ENCODE results near the gene KLHL10. TPM values are rescaled to one million over a fixed set of nuclear protein-coding genes. Genes with fewer than 3 reads are reported as not detected.

The KLHL10 gene
- polyA plus RNA-seq, 1 donor, result 0.06 TPM

DNA sequence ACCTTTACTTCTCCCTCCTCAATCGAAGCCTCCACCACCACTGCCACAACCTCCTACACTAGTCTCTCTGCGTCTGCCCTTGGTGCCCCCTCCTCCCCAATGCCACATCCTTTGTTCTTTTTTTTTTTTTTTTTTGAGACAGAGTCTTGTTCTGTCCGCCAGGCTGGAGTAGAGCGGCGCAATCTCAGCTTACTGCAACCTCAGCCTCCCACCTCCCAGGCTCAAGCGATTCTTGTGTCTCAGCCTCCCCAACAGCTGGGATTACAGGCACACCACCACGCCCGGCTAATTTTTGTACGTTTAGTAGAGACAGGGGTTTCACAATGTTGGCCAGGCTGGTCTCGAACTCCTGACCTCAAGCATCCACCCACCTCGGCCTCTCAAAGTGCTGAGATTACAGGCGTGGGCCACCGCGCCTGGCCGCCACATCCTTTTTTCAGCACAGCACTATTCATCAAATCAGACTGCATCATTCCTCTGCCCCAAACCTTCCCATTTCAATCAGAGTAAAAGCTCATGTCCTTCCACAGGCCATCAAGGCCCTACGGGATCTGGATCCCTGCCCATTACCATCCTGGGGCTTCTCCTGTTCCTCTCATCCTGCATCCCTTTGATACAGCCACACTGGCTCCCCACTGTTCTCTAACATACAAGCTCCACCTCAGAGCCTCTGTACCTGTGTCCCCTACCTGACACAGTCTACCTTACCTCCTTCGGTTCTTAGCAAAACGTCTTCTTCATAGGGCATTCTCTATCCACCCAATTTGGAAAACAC is 25.6 kb downstream of the KLHL10 start:
- 67% methylated on average over 4 of the region's 18 CpGs for WGBS (ENCODE audit: insufficient coverage, low lambda C conversion rate)
- peak overlapping the region; percentile 100 for H3K4me3 ChIP-seq (ENCODE audit: low read length)

DNA sequence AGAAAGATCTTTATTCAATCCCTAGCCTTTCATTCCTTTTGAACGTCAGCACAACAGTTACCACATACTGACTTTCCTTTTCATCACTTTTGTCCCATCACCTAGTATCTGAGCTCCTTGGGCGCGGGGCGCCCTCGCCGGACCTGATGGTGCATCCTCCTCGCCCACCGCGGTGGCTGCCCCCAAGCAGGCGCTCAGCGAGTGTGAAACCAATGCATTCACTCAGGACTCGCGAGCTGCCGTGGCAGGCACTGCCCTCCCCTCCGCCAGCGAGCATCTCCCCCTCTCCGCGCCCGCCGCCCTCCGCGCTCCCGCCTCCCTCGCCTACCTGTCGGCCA is 26.8 kb downstream of the KLHL10 start:
- H3K4me1 ChIP-seq (ENCODE audit: control insufficient read depth, insufficient read depth, low read length), result peaks cover 12% of the 10 kb centered on the region
- no peaks in the 10 kb centered on the region for H3K9me3 ChIP-seq (ENCODE audit: control insufficient read depth, low read depth, low read length)
- peak in 1 of 2 donors; percentile 40 for DNase-seq
- peak overlapping the region; percentile 88 for H3K27ac ChIP-seq (ENCODE audit: low read length)
- H3K36me3 ChIP-seq (ENCODE audit: control insufficient read depth, insufficient read depth, low read length), result peaks cover 23% of the 10 kb centered on the region
- WGBS (ENCODE audit: insufficient coverage, low lambda C conversion rate), result no CpG with 5 or more reads among the region's 25 CpGs
- no peaks in the 10 kb centered on the region for H3K27me3 ChIP-seq (ENCODE audit: control insufficient read depth, insufficient read depth, low read length)
- peak overlapping the region; percentile 100 for H3K4me3 ChIP-seq (ENCODE audit: low read length)

More for the DNA sequence above, 25.6 kb downstream of the KLHL10 start:
- Histone ChIP-seq H3K4me1 (ENCODE audit: control insufficient read depth, insufficient read depth, low read length) (peaks cover 12% of the 10 kb centered on the region), H3K9me3 (ENCODE audit: control insufficient read depth, low read depth, low read length) (no peaks in the 10 kb centered on the region), H3K27ac (ENCODE audit: low read length) (no peak overlapping the region), H3K36me3 (ENCODE audit: control insufficient read depth, insufficient read depth, low read length) (peaks cover 14% of the 10 kb centered on the region), H3K27me3 (ENCODE audit: control insufficient read depth, insufficient read depth, low read length) (no peaks in the 10 kb centered on the region)
- no peak for DNase-seq

DNA sequence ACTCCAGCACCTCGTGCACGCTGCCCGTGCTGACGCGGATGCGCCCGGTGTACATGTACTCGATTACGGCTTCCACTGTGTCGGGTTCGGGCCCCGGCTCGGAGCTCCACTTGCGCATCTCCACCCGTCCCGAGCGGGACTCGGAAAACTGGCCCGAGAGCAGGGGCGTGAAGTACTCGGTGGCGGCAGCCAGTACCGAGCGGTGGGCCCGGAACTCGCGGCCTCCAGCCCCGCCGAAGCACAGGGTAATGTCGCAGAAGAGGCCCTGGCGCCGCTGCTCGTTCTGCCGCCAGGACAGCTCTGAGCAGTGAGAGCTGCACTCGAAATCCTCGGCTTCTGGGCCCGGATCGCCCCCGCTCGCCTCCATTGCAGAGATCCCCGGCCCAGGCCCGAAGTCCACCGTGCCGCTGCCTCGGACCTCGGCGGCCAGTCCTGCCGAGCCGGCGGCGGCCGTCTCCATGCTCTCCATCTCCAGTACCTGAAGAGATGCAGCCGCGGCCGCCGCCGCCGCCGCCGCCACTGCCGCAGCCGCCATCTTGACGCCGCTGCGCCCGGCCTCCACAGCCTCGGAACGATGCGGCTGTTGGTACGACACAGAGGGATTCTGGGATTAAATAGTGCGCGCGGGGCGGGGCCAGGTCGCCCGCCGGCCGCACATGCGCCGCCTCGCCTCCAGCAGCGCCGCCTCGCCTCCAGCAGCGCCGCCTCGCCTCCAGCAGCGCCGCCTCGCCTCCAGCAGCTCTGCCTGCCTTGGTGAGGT is 27.4 kb downstream of the KLHL10 start, which contains the start of gene KLHL11:
KLHL11 (minus strand) TSS at position 588 of the 760 bp plus-strand sequence; CDS start at position 535, 53 bp downstream.
- no peaks in the 10 kb centered on the region for H3K27me3 ChIP-seq (ENCODE audit: control insufficient read depth, insufficient read depth, low read length)
- peaks cover 29% of the 10 kb centered on the region for H3K36me3 ChIP-seq (ENCODE audit: control insufficient read depth, insufficient read depth, low read length)
- H3K27ac ChIP-seq (ENCODE audit: low read length), result peak within 1 kb of the TSS; percentile 88
- H3K4me3 ChIP-seq (ENCODE audit: low read length), result peak within 1 kb of the TSS; percentile 100
- no CpG with 5 or more reads among the region's 90 CpGs for WGBS (ENCODE audit: insufficient coverage, low lambda C conversion rate)
- H3K4me1 ChIP-seq (ENCODE audit: control insufficient read depth, insufficient read depth, low read length), result peaks cover 12% of the 10 kb centered on the region
- peak; percentile 91 to 95 for DNase-seq
- no peaks in the 10 kb centered on the region for H3K9me3 ChIP-seq (ENCODE audit: control insufficient read depth, low read depth, low read length)

DNA sequence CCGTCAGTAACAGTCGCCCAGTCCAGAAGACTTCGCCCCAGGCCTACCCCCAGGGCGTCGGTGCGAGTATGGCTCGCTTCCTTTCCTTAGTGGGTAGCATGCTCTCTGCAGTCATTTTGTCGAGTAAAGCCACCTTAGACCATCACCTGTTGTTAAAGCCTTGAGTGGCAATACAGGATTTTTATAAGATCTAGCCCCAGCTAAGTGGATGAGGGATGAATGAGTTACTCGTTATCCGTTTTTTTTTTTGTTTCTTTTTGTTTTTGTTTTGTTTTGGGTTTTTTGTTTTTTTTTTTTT is 27.9 kb downstream of the KLHL10 start:
- peak overlapping the region; percentile 65 for H3K27ac ChIP-seq (ENCODE audit: low read length)

DNA sequence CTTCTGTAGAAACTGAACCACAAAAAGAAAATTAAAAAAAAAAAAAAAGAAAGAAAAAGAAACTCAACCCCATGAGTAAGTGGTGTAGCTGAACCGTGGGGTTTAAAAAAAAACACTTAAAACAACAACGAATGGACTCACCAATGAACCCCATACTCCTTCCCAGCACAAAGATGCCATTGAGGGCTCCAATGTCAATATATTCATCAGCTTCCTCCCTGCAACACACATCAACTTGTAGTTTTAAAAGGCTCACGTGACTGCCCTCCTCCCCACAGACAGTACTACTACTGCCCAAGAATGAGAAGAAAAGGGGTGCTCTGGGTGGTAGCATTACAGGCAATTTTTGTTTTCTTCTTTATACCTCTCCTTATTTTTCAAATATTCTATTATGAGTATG is 30.9 kb downstream of the KLHL10 start:
- no CpG with 5 or more reads among the region's 3 CpGs for WGBS (ENCODE audit: insufficient coverage, low lambda C conversion rate)
- Histone ChIP-seq H3K4me1 (ENCODE audit: control insufficient read depth, insufficient read depth, low read length) (peaks cover 8% of the 10 kb centered on the region), H3K27me3 (ENCODE audit: control insufficient read depth, insufficient read depth, low read length) (no peaks in the 10 kb centered on the region), H3K9me3 (ENCODE audit: control insufficient read depth, low read depth, low read length) (no peaks in the 10 kb centered on the region), H3K27ac (ENCODE audit: low read length) (no peak overlapping the region), H3K36me3 (ENCODE audit: control insufficient read depth, insufficient read depth, low read length) (peaks cover 59% of the 10 kb centered on the region), H3K4me3 (ENCODE audit: low read length) (no peak overlapping the region)
- DNase-seq, result no peak

More for the DNA sequence above, 27.9 kb downstream of the KLHL10 start:
- Histone ChIP-seq H3K27me3 (ENCODE audit: control insufficient read depth, insufficient read depth, low read length) (no peaks in the 10 kb centered on the region), H3K4me1 (ENCODE audit: control insufficient read depth, insufficient read depth, low read length) (peaks cover 12% of the 10 kb centered on the region), H3K9me3 (ENCODE audit: control insufficient read depth, low read depth, low read length) (no peaks in the 10 kb centered on the region), H3K4me3 (ENCODE audit: low read length) (peak overlapping the region; percentile 31), H3K36me3 (ENCODE audit: control insufficient read depth, insufficient read depth, low read length) (peaks cover 34% of the 10 kb centered on the region)
- DNase-seq, result no peak
- 29% methylated on average over 2 of the region's 10 CpGs for WGBS (ENCODE audit: insufficient coverage, low lambda C conversion rate)

DNA sequence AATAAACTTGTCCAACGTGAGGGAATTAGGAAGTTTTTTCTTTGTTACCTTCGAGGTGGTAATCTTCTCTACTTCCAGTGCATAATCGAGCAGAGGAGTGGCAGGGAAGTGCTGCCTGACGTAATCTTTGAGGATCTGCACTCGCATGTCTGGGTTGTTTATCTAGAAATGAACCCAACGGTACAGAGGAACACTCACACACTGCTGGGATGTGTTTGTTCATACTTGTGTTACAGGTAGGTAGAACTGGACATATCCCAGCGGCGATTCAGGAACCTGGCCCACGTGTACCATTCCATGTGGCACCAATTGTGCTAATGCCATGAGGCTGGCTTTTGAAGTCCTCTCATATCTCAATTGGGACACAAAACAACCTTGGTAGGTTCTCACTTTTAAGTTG is 31.8 kb downstream of the KLHL10 start:
- WGBS (ENCODE audit: insufficient coverage, low lambda C conversion rate), result 80% methylated on average over 1 of the region's 9 CpGs
- Histone ChIP-seq H3K27ac (ENCODE audit: low read length) (no peak overlapping the region), H3K27me3 (ENCODE audit: control insufficient read depth, insufficient read depth, low read length) (no peaks in the 10 kb centered on the region), H3K36me3 (ENCODE audit: control insufficient read depth, insufficient read depth, low read length) (peaks cover 66% of the 10 kb centered on the region), H3K4me3 (ENCODE audit: low read length) (no peak overlapping the region), H3K4me1 (ENCODE audit: control insufficient read depth, insufficient read depth, low read length) (no peaks in the 10 kb centered on the region), H3K9me3 (ENCODE audit: control insufficient read depth, low read depth, low read length) (no peaks in the 10 kb centered on the region)
- DNase-seq, result no peak

DNA sequence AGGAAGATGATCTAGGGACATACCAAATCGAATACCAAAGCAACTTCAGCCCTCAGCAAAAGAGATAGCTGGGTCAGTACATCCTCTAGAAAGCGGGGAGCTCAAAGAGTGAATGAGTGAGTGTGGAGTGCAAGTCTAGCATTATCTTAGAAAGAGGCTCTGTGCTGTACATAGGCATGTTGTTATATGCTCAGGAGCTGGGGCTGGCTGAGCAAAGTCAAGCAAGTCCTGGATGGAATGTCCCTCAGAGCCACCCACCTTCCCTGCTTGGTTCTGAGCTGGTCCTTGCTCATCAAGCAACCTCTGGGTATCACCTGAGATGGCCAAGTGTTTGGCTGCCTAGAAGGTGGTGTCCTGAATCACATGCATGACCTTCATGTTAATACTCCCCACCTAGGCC is 32.5 kb downstream of the KLHL10 start:
- H3K27me3 ChIP-seq (ENCODE audit: control insufficient read depth, insufficient read depth, low read length), result no peaks in the 10 kb centered on the region
- DNase-seq, result no peak
- no peak overlapping the region for H3K27ac ChIP-seq (ENCODE audit: low read length)
- no peaks in the 10 kb centered on the region for H3K4me1 ChIP-seq (ENCODE audit: control insufficient read depth, insufficient read depth, low read length)
- peaks cover under 1% of the 10 kb centered on the region for H3K9me3 ChIP-seq (ENCODE audit: control insufficient read depth, low read depth, low read length)
- peaks cover 69% of the 10 kb centered on the region for H3K36me3 ChIP-seq (ENCODE audit: control insufficient read depth, insufficient read depth, low read length)
- no CpG with 5 or more reads among the region's 2 CpGs for WGBS (ENCODE audit: insufficient coverage, low lambda C conversion rate)
- H3K4me3 ChIP-seq (ENCODE audit: low read length), result no peak overlapping the region

DNA sequence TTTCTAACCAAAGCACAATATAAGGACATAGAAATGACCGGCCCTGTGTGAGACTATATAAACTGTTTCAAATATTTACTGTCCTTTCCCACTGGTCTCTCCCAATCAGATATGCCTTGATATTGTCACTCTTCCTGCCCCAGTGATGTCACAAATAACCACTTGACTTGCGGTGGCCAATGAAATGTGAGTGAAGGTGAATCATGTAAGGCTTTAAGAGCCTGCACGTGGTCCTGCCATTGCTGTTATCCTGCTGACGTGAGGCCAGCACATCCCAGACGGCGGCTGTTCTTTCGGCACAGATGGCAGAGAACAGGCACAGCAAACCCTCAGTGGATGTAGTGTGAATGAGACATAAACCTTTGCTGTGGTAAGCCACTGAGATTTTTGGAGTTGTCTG is 33.0 kb downstream of the KLHL10 start:
- H3K27ac ChIP-seq (ENCODE audit: low read length), result no peak overlapping the region
- H3K27me3 ChIP-seq (ENCODE audit: control insufficient read depth, insufficient read depth, low read length), result no peaks in the 10 kb centered on the region
- DNase-seq, result no peak
- H3K4me3 ChIP-seq (ENCODE audit: low read length), result no peak overlapping the region
- no CpG with 5 or more reads among the region's 7 CpGs for WGBS (ENCODE audit: insufficient coverage, low lambda C conversion rate)
- H3K9me3 ChIP-seq (ENCODE audit: control insufficient read depth, low read depth, low read length), result peaks cover 5% of the 10 kb centered on the region
- H3K4me1 ChIP-seq (ENCODE audit: control insufficient read depth, insufficient read depth, low read length), result no peaks in the 10 kb centered on the region
- H3K36me3 ChIP-seq (ENCODE audit: control insufficient read depth, insufficient read depth, low read length), result peaks cover 70% of the 10 kb centered on the region

DNA sequence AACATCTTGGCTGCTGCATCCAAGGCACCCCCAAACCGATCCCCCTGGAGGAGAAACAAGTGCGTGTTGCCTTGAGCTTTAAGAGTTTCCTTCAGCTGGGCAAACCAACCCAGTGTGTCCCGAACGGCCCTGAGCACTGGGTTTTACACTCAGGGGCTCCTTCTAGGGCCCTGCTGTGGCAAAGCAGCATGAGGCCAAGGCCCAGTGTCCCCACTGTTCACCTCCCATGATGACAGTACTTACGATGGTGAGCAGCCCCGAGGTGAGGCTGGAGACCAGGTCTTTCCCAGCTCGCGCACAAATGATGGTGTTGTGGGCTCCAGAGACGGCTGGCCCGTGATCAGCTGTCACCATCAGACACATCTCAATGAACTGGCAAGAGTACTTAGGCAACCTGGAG is 34.2 kb downstream of the KLHL10 start:
- H3K27ac ChIP-seq (ENCODE audit: low read length), result no peak overlapping the region
- H3K36me3 ChIP-seq (ENCODE audit: control insufficient read depth, insufficient read depth, low read length), result peaks cover 67% of the 10 kb centered on the region
- no peaks in the 10 kb centered on the region for H3K4me1 ChIP-seq (ENCODE audit: control insufficient read depth, insufficient read depth, low read length)
- H3K4me3 ChIP-seq (ENCODE audit: low read length), result no peak overlapping the region
- peaks cover 7% of the 10 kb centered on the region for H3K9me3 ChIP-seq (ENCODE audit: control insufficient read depth, low read depth, low read length)
- no CpG with 5 or more reads among the region's 10 CpGs for WGBS (ENCODE audit: insufficient coverage, low lambda C conversion rate)
- no peaks in the 10 kb centered on the region for H3K27me3 ChIP-seq (ENCODE audit: control insufficient read depth, insufficient read depth, low read length)
- DNase-seq, result no peak

DNA sequence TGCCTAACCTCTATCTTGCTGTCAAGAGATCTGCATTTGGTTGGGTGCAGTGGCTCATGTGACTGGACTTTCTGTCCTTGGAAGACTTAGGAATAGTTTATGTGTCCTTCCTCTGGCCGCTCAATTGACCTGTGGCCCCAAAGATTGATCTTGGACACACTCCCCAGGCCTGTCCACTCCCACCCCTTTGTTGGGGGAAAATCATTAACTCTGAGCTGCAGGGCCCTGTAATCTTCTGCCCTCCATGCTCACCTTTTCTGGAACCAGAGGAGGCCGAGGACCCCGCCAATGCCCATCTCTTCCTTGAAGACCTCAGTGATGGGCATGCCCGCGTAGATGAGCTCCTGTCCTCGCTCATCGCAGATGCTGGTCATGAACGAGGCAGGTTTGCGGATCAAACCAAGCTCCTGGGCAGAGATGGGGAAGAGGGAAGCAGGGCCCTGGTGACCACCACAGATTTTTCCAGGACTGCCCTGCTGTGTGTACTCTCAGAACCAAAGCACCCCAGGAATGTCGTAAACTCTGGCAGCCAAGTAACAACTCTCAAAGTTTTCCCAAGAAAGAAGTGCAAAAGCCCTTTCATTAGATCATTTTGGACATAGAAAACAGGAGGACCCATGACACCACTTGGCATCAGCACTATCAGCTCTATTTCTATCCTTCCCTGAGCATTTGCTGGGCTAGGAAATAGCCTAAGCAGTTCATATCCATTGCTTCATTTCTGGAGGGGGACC is 36.1 kb downstream of the KLHL10 start:
- Histone ChIP-seq H3K27ac (ENCODE audit: low read length) (no peak overlapping the region), H3K27me3 (ENCODE audit: control insufficient read depth, insufficient read depth, low read length) (no peaks in the 10 kb centered on the region), H3K9me3 (ENCODE audit: control insufficient read depth, low read depth, low read length) (peaks cover 7% of the 10 kb centered on the region), H3K36me3 (ENCODE audit: control insufficient read depth, insufficient read depth, low read length) (peaks cover 68% of the 10 kb centered on the region), H3K4me3 (ENCODE audit: low read length) (no peak overlapping the region), H3K4me1 (ENCODE audit: control insufficient read depth, insufficient read depth, low read length) (no peaks in the 10 kb centered on the region)
- no CpG with 5 or more reads among the region's 10 CpGs for WGBS (ENCODE audit: insufficient coverage, low lambda C conversion rate)
- DNase-seq, result no peak

All from large intestine (tissue), 3 donors.